Stomach smooth muscle (tissue), 2 donors: Measurements from ENCODE around the gene GPR35.
"Not testable (repeated sequence)": the region's sequence is repeated elsewhere in the genome, so short reads cannot be mapped to it uniquely, and the experiment has no call there.

Experiments
- H3K27ac ChIP-seq: one replicate; pipeline ENCODE4 v1.7.0; 2013; ENCODE audit warnings: mild to moderate bottlenecking, low read length, inconsistent platforms
- H3K27me3 ChIP-seq, 2 donors: one replicate each; pipeline ENCODE4 v1.7.0; 2013; ENCODE audit warnings: low read length in 2 of 2; ENCODE audit not compliant: insufficient read depth in 2 of 2, control insufficient read depth in 1 of 2
- H3K36me3 ChIP-seq, 2 donors: one replicate each; pipeline ENCODE4 v1.7.0; 2013; ENCODE audit warnings: low read length in 2 of 2; ENCODE audit not compliant: control insufficient read depth in 2 of 2, insufficient read depth in 2 of 2
- H3K4me1 ChIP-seq: one replicate; pipeline ENCODE4 v1.7.0; 2013; ENCODE audit warnings: low read length; ENCODE audit not compliant: control insufficient read depth, insufficient read depth
- H3K4me3 ChIP-seq, 2 donors: one replicate each; pipeline ENCODE4 v1.7.0; 2013; ENCODE audit warnings: low read length in 2 of 2
- H3K9ac ChIP-seq, 2 donors: one replicate each; pipeline ENCODE4 v1.7.0; 2013; ENCODE audit warnings: low read length in 2 of 2, mild to moderate bottlenecking in 1 of 2
- H3K9me3 ChIP-seq, 2 donors: one replicate each; pipeline ENCODE4 v1.7.0; 2013; ENCODE audit warnings: low read length in 2 of 2; ENCODE audit not compliant: control insufficient read depth in 2 of 2
- donor health status: healthy.
- donor health status: Pancreatic carcinoma.

Gene GPR35

GRCh38 chr2:240646900-240647502, 21.7 kb downstream of the GPR35 start:
- peaks cover 20 to 46% of the 10 kb centered on the region in 2 donors for H3K27me3 ChIP-seq
- H3K36me3 ChIP-seq: no peaks in the 10 kb centered on the region
- no peaks in the 10 kb centered on the region for H3K9me3 ChIP-seq
- H3K4me3 ChIP-seq: no peak overlapping the region
- H3K9ac ChIP-seq: no peak overlapping the region
- no peak overlapping the region for H3K27ac ChIP-seq
- H3K4me1 ChIP-seq: no peaks in the 10 kb centered on the region

DNA sequence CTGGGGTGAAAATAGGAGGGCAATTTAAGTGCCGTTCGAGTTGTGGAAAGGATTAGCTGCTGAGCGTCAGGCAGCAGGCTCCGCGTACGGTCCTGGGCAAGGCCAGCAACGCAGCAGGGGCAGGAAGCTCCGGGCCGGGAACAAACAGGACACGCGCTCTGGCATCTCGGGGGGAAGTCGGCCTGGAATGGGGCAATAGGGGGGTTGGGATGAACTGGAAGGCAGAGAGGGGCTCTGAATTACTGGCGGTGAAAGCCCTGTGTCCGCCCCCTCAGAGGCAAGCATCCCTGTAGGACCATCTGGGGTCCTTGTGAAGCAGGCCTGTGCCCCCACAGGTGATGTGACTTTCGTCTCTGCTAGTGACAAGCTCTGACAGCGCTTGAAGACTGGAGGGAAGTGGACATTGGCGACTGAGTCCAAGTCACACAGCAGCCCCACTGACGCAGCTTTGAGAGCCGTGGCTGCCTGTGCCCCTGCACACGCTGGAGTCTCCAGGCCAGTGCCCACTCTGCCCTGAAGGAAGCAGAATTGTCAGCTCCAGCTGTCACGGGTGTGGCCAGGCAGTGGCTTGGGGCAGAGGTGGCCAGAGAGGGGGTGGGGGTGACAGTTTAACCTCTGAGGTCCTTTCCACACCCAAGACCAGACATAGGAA, 22.3 kb downstream of the GPR35 start:
- Histone ChIP-seq H3K9me3 (no peaks in the 10 kb centered on the region), H3K27me3 (peaks cover 20 to 46% of the 10 kb centered on the region in 2 donors), H3K27ac (no peak overlapping the region), H3K9ac (no peak overlapping the region), H3K36me3 (no peaks in the 10 kb centered on the region), H3K4me3 (no peak overlapping the region), H3K4me1 (no peaks in the 10 kb centered on the region)

DNA sequence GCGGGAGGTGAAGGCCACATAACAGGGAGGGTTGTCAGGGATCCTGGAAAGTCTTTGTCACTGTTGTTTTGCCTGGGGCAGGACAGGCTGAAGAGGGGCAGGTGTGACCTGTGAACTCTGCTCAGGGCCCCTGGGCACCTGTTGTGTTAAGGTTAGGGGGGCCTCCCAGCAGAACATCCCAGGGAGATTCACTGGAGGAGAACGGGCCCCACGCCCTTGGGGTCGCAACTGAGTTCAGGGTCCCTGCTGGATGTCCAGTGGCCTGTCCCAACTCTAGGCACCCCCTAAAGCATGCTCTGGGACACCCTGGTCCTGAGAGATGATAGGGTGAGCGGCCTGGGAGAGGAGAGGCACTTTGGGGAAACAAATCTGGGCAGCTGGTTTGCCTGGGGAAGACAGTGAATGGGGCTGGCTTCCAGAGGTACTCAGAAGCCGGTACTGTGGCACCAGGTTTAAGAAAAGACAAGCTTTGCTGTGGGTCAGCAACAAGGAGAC, 22.9 kb downstream of the GPR35 start:
- no peaks in the 10 kb centered on the region for H3K4me1 ChIP-seq
- H3K9me3 ChIP-seq: no peaks in the 10 kb centered on the region
- H3K27me3 ChIP-seq: peaks cover 20 to 46% of the 10 kb centered on the region in 2 donors
- no peak overlapping the region for H3K4me3 ChIP-seq
- H3K36me3 ChIP-seq: no peaks in the 10 kb centered on the region
- no peak overlapping the region for H3K27ac ChIP-seq
- H3K9ac ChIP-seq: no peak overlapping the region

DNA sequence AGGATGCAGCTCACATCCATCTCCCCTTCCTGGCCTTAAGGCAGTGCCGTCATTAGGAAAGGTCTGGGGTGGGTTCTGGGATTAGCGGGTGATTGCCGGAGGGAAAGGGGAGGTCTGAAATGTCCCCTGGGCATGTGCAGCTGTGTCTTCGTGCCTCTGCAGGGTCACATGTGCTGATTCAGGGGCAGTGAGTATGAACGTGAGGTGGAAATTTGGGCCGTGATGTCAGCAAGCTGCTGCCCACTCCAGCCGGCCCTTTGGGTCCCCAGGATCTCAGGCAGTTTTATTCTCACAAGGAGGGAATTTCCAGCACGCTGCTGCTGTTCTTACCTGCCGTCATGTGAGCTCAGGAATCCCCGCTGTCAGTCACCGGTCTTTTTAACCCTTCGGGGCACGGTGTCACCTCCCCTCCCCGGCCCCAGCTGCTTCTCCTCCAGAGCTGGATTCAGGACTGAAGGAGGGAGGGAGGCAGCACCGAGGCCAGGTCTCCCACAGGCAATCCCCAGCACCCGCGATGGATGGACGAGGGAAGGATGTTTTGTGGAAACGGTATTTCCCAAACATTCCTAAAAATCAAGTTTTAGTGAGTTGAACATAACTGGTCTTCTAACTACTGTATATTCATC, 23.5 kb downstream of the GPR35 start:
- no peak overlapping the region for H3K27ac ChIP-seq
- no peaks in the 10 kb centered on the region for H3K9me3 ChIP-seq
- H3K9ac ChIP-seq: no peak overlapping the region
- no peak overlapping the region for H3K4me3 ChIP-seq
- no peaks in the 10 kb centered on the region for H3K36me3 ChIP-seq
- no peaks in the 10 kb centered on the region for H3K4me1 ChIP-seq
- H3K27me3 ChIP-seq: peaks cover 15 to 50% of the 10 kb centered on the region in 2 donors

GRCh38 chr2:240649331-240649730, 24.1 kb downstream of the GPR35 start:
- Histone ChIP-seq H3K27ac (no peak overlapping the region), H3K27me3 (peaks cover 12 to 45% of the 10 kb centered on the region in 2 donors), H3K36me3 (no peaks in the 10 kb centered on the region), H3K9ac (no peak overlapping the region), H3K4me1 (no peaks in the 10 kb centered on the region), H3K4me3 (no peak overlapping the region), H3K9me3 (no peaks in the 10 kb centered on the region)

GRCh38 chr2:240650254-240650965, 25.1 kb downstream of the GPR35 start:
- Histone ChIP-seq H3K27me3 (peaks cover 15 to 43% of the 10 kb centered on the region in 2 donors), H3K36me3 (no peaks in the 10 kb centered on the region)

GRCh38 chr2:240651185-240651584, 25.9 kb downstream of the GPR35 start:
- no peaks in the 10 kb centered on the region for H3K4me1 ChIP-seq
- H3K27me3 ChIP-seq: peaks cover 13 to 42% of the 10 kb centered on the region in 2 donors
- no peaks in the 10 kb centered on the region for H3K9me3 ChIP-seq
- H3K9ac ChIP-seq: no peak overlapping the region
- H3K27ac ChIP-seq: no peak overlapping the region
- no peak overlapping the region for H3K4me3 ChIP-seq
- no peaks in the 10 kb centered on the region for H3K36me3 ChIP-seq

More at GRCh38 chr2:240650254-240650965, 25.1 kb downstream of the GPR35 start:
- H3K9me3 ChIP-seq: no peaks in the 10 kb centered on the region
- H3K27ac ChIP-seq: no peak overlapping the region
- H3K4me3 ChIP-seq: no peak overlapping the region
- H3K4me1 ChIP-seq: no peaks in the 10 kb centered on the region
- no peak overlapping the region for H3K9ac ChIP-seq

GRCh38 chr2:240655931-240656886, 30.9 kb downstream of the GPR35 start:
- H3K4me1 ChIP-seq: no peaks in the 10 kb centered on the region

GRCh38 chr2:240659883-240660282, 34.6 kb downstream of the GPR35 start:
- H3K36me3 ChIP-seq, H3K9ac ChIP-seq, H3K27ac ChIP-seq, H3K4me3 ChIP-seq, H3K9me3 ChIP-seq, H3K4me1 ChIP-seq: not testable (repeated sequence)
- H3K27me3 ChIP-seq: peaks cover 0 to 14% of the 10 kb centered on the region in 2 donors

More at GRCh38 chr2:240655931-240656886, 30.9 kb downstream of the GPR35 start:
- Histone ChIP-seq H3K27me3 (peaks cover 3 to 16% of the 10 kb centered on the region in 2 donors), H3K4me3 (no peak overlapping the region), H3K36me3 (no peaks in the 10 kb centered on the region), H3K27ac (no peak overlapping the region), H3K9me3 (no peaks in the 10 kb centered on the region), H3K9ac (no peak overlapping the region)

DNA sequence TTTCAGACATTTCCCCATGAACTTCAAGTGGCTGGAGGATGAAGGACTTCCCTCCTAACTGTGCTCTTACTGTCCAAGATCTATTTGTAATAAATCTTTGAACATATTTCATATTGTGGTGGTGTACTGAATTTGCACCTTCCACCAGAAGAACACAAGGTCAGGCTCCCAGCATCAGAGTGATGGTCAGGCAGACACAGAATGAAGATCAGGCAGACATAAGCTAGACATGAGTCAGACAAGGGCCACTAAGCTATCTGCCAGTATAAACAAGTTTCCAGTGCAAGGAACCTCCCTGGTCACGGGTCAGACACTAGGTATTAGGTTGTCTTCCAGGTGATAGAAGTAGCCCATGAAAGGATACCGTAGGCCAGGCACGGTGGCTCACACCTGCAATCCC, 37.4 kb downstream of the GPR35 start:
- no peak overlapping the region for H3K9ac ChIP-seq
- no peaks in the 10 kb centered on the region for H3K36me3 ChIP-seq
- H3K9me3 ChIP-seq: peaks cover 3 to 10% of the 10 kb centered on the region in 2 donors
- no peaks in the 10 kb centered on the region for H3K4me1 ChIP-seq
- H3K27me3 ChIP-seq: peaks cover 0 to 9% of the 10 kb centered on the region in 2 donors
- no peak overlapping the region for H3K4me3 ChIP-seq
- H3K27ac ChIP-seq: no peak overlapping the region
